ENCODE results near the gene MREG.

MREG gene

GRCh38 chr2:216013080-216013909, at the start of gene MREG:
Gene MREG, minus strand, starts transcription at chr2:216013551. Its CDS starts 224 bp downstream, at chr2:216013327.
- DNase-seq (ENCODE audit: low read depth), result peak; percentile 48

- no peak for DNase-seq (ENCODE audit: low read depth)
Observed at GRCh38 chr2:216059233-216059834, 46.0 kb upstream of the MREG start.

GRCh38 chr2:216057688-216058193, 44.4 kb upstream of the MREG start:
- no peak for DNase-seq (ENCODE audit: low read depth)

- DNase-seq (ENCODE audit: low read depth), result no peak
Observed at GRCh38 chr2:216056739-216057138, 43.4 kb upstream of the MREG start.

GRCh38 chr2:216055680-216056079, 42.3 kb upstream of the MREG start:
- DNase-seq (ENCODE audit: low read depth), result no peak

GRCh38 chr2:216052420-216052819, 39.1 kb upstream of the MREG start:
- no peak for DNase-seq (ENCODE audit: low read depth)

- no peak for DNase-seq (ENCODE audit: low read depth)
Observed at GRCh38 chr2:216051350-216051749, 38.0 kb upstream of the MREG start.

GRCh38 chr2:216049452-216049851, 36.1 kb upstream of the MREG start:
- DNase-seq (ENCODE audit: low read depth), result no peak

GRCh38 chr2:216047397-216047796, 34.0 kb upstream of the MREG start:
- no peak for DNase-seq (ENCODE audit: low read depth)

GRCh38 chr2:216044883-216045486, 31.6 kb upstream of the MREG start:
- no peak for DNase-seq (ENCODE audit: low read depth)

GRCh38 chr2:216043949-216044348, 30.6 kb upstream of the MREG start:
- no peak for DNase-seq (ENCODE audit: low read depth)

- DNase-seq (ENCODE audit: low read depth), result no peak
Observed at GRCh38 chr2:216041438-216041837, 28.1 kb upstream of the MREG start.

GRCh38 chr2:216039918-216040317, 26.6 kb upstream of the MREG start:
- DNase-seq (ENCODE audit: low read depth), result no peak

- DNase-seq (ENCODE audit: low read depth), result peak; percentile 50
Observed at GRCh38 chr2:216034065-216034464, 20.7 kb upstream of the MREG start.

- DNase-seq (ENCODE audit: low read depth), result no peak
Observed at GRCh38 chr2:216033403-216033802, 20.1 kb upstream of the MREG start.

- DNase-seq (ENCODE audit: low read depth), result peak; percentile 69
Observed at GRCh38 chr2:216031960-216032689, 18.8 kb upstream of the MREG start.

- DNase-seq (ENCODE audit: low read depth), result no peak
Observed at GRCh38 chr2:216030216-216030615, 16.9 kb upstream of the MREG start.

- no peak for DNase-seq (ENCODE audit: low read depth)
Observed at GRCh38 chr2:216029416-216030129, 16.2 kb upstream of the MREG start.

- no peak for DNase-seq (ENCODE audit: low read depth)
Observed at GRCh38 chr2:216024779-216025336, 11.5 kb upstream of the MREG start.

- DNase-seq (ENCODE audit: low read depth), result peak; percentile 37
Observed at GRCh38 chr2:216023055-216023648, 9.8 kb upstream of the MREG start.
